HTR-8/SVneo (cell line): Measurements from ENCODE around the gene MANBA.

Experiments used
- DNase-seq: peaks from one replicate; pipeline ENCODE4 v3.0.0; 2011; ENCODE audit warnings: low spot score, mixed read lengths; ENCODE audit not compliant: insufficient read length
- FAIRE-seq: peaks from 2 replicates; lab custom pipeline; 2011; peaks lifted over from hg19 to GRCh38; lab: Jason Lieb, UNC

Gene MANBA

DNA sequence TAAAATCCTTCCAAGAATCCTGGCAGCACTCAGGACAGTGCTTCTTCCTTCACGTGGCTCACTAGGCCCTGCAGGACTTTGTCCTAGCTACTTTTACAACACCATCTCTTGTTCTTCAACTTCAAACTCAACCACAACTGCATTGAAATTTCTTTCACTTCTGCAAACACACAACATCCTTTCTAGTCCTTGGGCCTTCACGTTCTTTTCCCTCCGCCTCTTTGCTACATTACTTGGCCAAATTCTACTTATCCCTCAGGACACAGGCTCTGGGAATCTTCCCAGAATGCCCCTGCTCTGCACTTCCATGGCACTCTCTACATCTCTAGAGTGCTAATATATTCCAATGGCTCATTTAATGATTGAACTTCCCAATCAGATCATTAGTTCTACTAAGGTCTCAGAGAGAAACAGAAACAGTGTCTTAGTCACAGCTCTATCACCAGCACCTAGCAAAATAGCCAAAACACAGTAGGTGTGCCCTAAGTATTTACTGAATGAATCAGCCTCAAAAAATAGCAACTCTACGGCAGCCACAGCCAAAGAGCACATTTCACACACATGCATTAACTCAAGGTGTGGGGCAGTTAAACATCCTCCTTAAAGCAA, 73.3 kb downstream of the MANBA start:
- DNase-seq: no peak
- no peak for FAIRE-seq

DNA sequence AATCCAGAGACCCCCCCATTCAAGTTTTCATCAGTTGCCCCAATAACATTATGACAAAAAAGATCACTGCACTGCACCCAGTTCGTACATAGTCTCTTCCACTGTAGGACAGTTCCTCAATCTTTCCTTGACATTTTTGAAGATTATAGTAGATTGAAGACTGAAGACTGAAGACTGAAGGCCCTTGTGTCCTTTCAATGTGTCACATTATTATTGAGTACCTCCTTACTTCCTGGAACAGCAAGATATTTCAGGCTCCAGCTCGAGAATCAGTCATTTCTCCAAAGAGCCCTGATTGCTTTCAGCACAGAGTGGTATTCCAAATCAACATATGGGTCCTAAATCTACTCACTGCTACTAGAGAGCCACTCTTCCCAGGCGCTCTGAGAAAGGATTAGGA, 75.0 kb downstream of the MANBA start:
- FAIRE-seq: no peak
- no peak for DNase-seq

- FAIRE-seq (no peak), DNase-seq (no peak)
Observed at GRCh38 chr4:102684610-102685052, 76.1 kb downstream of the MANBA start.

DNA sequence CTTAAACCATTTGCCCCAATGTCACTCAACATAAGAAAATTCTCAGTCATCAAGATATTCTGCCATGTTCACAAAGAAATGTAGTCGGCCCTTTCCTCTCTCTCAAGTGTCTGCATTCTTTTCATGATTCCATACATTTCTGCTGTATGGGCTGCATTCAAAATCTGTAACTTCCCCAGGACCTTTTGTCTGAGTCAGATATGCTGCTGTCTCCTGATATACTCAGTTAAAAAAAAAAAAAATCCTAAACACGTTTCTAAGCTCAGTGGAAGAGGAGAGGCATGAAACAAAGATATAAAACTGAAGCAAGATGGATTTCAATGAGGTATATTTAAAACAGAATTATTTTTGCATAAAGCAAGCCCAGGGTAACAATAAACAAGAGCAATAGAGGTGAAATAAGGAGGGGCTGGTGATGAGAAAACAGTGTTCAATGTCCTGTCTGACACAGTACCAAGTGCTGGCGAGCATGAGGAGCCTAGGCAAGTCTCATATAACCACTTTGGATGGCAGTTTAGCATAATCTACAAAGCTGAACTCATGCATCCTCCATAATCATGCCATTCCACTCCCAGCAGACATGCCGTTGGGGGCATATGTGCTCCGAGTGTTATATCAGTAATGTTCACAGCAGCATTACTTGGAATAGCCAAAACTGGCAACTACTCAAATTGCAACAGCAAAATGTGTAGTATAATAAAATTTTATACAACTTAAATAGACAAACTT, 76.7 kb downstream of the MANBA start:
- FAIRE-seq: no peak

GRCh38 chr4:102678695-102679335, 82.0 kb downstream of the MANBA start:
- FAIRE-seq (no peak), DNase-seq (no peak)

More for the DNA sequence above, 76.7 kb downstream of the MANBA start:
- no peak for DNase-seq

DNA sequence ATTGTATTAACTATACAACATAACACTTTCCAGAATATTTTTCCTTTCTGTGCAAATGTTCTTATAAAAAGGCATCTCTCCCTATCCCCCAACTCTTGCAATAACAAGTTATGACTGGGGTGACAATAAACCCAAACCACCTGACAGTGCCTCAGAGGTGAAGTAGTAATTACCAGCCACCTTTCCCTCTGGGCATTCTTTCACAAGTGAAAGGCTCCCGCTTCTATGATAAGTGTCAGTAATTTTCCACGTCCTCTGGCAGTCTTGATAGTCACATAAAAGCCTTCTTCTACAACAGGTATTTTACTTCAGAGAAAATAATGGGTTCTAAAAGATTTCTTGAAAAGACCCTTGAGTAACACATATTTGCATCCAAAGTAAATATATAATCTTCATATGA, 82.7 kb downstream of the MANBA start:
- no peak for DNase-seq
- FAIRE-seq: no peak

DNA sequence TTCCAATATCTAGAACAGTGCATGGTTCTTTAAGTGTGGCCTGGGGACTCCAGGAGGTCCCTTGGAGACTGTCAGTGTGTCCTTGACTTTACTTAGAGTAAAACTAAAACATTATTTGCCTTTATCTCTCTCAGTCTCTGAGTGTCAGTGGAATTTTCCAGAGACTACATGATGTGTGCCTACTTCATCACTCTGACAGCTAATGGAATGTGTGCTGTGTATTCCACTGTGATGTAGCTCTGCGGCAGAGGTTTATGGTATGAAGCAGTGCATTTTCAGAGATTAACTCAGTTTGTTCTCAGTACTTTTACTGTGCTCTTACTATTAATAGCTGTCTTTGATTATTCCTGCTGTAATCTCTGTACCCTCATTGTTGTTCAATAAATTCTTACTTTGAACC, 85.6 kb downstream of the MANBA start:
- FAIRE-seq: no peak
- DNase-seq: no peak

- FAIRE-seq: no peak
Observed at GRCh38 chr4:102667001-102667400, 93.8 kb downstream of the MANBA start.

GRCh38 chr4:102665527-102665926, 95.2 kb downstream of the MANBA start:
- DNase-seq: no peak
- FAIRE-seq: no peak

More at GRCh38 chr4:102667001-102667400, 93.8 kb downstream of the MANBA start:
- no peak for DNase-seq

GRCh38 chr4:102663073-102663472, 97.7 kb downstream of the MANBA start:
- no peak for FAIRE-seq

DNA sequence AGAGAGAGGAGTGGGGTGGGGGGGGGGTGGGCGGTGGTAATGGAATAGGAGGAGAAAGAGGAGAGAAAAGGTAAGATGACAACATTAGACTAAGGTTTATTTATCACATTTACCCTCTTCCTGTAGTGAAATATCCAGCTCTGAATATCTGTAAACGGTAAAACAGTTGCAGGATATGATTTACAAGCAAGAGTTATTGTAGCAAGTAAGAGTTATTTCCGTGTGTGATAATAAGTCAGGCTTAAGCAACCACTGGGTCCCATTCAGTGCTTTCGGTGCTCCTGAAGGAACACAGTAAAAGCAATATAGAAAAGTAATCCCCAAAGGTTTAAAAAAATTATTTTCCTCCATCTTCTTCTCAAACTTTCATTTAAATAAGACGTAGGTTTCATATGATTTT, 103.6 kb downstream of the MANBA start:
- no peak for FAIRE-seq
- DNase-seq: no peak

More at GRCh38 chr4:102663073-102663472, 97.7 kb downstream of the MANBA start:
- peak; percentile 9 for DNase-seq

DNA sequence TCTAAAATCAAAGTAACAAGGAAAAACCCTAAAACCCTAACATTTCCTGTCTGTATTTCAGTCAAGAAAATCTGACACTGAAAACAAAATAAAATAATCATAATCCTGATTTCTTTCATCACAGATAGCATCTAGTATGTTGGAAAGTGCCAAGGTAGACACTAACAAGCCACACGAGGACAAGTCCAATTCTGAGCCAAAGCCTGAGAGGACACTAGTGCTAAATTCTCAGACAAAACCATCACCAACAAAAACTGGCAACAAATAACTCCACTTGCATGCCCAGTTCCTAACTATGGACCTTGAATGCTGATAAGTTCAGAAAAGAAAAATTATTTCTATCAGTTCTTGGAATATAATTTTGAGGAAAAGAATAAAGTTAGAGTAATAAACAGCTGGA, 113.7 kb downstream of the MANBA start:
- no peak for FAIRE-seq

DNA sequence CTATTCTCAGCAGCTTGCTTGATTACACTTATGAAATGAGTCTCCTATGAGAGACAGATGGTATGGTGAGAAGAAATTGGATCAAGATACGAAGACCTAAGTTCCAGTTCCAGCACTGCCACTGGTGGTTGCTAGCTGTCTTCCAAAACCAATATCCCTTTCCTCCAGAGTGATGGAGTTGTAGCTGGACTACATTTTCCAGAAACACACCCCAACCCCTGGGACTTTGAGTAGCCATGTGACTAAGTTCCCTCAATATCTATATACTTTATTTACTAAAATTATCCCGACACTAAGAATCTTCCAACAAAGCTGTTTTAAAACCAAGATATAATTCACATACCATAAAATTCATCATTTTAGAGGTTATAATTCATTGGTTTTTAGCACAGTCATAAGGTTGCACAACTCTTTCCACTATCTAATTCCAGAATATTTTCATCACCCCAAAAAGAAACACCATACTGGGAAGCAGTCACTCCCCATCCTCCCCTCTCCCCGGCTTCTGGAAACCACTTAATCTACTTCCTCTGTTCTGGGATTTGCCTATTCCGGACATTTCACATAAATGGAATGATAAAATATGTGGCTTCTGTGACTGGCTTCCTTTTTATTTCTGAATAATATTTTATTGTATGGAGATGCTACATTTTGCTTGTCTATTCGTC, 118.0 kb downstream of the MANBA start:
- DNase-seq (no peak), FAIRE-seq (no peak)

More for the DNA sequence above, 113.7 kb downstream of the MANBA start:
- DNase-seq: no peak

- no peak for DNase-seq
- no peak for FAIRE-seq
Observed at GRCh38 chr4:102641793-102642192, 119.0 kb downstream of the MANBA start.

DNA sequence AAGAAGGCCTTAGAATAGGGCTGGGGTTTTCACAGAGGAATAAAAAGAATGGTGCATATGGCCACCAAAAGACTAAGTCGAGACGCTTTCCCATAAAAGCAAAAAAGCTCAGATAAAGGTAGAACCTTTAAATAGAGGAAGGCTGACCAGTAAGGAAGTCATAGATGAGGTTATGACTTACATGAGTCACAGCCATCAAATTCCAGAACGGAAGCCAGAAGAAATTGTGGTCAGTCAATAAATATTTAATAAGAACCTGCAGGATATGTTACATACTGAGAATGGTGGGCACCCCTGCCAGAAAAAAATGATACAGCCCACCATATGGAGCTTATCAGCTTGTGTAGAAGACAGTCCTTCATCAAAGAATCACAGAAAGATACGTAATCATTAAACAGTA, 120.1 kb downstream of the MANBA start:
- DNase-seq (peak; percentile 23), FAIRE-seq (no peak)

DNA sequence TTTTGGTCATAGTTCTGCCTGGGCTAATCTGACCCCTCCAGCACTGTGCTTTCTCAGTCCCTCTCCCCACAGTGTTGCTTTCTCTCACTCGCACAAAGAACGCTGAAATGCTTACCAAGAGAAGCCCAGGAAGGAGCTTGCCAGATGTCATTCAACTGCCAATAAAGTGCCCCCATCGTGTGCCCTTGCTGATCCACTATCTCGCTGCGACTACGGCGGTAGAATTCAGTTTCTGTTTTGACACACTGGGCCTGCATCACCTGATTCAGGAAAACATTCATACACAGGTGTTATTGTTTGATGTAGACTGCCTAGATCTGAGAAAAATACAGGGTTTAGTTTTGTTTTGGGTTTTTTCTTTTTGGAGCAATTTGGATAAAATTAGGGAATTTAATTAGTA, 121.2 kb downstream of the MANBA start:
- no peak for DNase-seq
- FAIRE-seq: no peak

DNA sequence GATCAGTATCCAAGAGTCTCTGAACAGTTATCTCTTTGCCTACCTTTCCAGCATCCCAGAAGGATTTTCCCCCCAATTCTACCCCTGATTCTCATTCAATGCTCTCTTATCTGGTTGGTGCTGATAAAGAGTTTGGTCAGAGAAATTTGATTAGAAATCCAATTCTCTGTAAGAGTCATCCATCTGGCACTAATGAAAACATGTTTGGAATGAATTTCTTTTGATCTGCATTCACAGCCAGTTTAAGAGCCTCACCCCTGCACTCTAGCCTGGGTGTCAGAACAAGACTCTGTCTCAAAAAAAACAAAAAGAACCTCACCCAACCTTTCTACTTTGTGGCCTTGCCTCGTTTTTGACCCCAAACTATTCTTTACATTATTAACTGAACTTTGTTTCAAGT, 122.1 kb downstream of the MANBA start:
- FAIRE-seq: no peak

GRCh38 chr4:102637391-102637790, 123.4 kb downstream of the MANBA start:
- FAIRE-seq (no peak), DNase-seq (no peak)

More for the DNA sequence above, 122.1 kb downstream of the MANBA start:
- no peak for DNase-seq

- DNase-seq: no peak
- FAIRE-seq: no peak
Observed at GRCh38 chr4:102633100-102633499, 127.7 kb downstream of the MANBA start.

- DNase-seq (no peak), FAIRE-seq (no peak)
Observed at GRCh38 chr4:102632241-102633065, 128.3 kb downstream of the MANBA start.
